Measurements from ENCODE around the gene MAD2L1BP.
A peak's percentile ranks its signal among the peaks of the same experiment; 100 is the strongest.
"Not testable (repeated sequence)": the region's sequence is repeated elsewhere in the genome, so short reads cannot be mapped to it uniquely, and the experiment has no call there.

The MAD2L1BP gene

DNA sequence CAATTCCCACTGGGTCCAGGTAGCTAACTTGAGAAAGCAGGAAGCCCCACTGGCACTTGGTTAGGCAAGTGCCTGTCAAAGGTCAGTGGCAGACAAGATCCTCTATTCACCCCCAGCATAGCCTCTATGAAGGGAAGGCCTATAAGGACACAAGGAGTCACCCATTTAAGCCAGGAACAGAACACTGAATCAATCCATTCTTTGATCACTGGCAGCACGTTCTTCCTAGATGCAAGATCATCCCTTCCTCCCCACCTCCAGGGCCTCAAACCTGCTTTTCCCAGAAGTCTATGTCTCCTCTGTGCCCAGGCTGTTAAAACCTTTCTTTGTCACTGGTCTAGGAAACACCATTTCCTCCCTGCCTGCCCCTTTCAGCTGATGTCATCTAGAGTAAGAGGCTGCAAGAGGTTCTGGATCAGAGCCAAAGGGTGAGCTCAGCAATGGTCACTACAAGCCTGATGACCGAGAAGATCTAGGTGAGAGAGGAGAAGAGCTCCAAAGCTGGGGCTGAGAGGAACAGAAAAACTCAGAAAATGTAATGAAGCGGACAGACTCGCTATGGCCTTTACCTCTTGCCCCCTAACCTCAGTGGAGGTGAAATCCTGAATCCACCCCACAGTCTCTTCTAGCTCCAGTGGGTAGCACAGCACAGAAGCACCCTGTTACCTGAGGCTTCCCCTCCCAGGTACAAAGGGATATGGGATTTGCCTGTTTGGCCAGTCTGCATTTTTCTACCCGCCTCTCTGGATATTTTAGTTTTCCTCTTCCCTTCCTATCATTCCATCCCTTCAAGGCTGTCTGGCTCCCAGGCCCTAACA lies 8.4 kb upstream of the MAD2L1BP start:
- no peak for DNase-seq

DNA sequence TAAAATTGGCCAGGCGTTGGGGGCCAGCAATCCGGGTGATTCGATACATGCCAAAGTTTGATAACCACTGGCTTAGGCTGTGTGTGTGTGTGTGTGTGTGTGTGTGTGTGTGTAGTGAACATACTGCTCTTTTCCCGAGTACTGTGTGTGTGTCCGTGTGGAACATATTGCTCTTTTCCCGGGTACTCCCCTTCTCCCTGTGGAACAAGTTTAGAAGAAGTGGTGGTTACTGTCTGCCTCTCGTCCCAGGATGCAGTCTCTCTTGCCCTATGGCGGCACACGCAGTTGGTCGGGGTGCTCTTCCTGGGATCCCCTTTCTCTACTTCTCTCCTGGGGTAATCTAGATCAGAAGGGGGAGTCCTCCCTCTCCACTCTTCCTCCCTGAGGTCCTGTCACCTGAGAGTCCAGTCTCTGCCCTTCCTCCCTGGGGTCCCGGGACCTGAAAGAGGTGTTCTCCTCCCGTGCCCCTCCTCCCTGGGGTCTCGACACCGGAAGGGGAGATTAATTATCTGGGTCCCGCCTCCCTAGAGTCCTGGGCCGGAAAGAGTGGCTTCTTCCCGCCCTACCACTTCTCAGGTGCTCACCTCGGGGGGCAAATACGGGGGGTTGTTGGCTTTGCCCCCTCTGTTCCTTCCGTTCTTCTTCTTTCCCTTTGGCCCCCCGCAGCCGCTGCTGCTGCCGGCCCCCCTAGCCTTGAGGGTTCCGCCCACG lies 7.1 kb upstream of the MAD2L1BP start:
- DNase-seq: peak in 3 of 4 experiments; percentile 17 to 54 (median 20)

DNA sequence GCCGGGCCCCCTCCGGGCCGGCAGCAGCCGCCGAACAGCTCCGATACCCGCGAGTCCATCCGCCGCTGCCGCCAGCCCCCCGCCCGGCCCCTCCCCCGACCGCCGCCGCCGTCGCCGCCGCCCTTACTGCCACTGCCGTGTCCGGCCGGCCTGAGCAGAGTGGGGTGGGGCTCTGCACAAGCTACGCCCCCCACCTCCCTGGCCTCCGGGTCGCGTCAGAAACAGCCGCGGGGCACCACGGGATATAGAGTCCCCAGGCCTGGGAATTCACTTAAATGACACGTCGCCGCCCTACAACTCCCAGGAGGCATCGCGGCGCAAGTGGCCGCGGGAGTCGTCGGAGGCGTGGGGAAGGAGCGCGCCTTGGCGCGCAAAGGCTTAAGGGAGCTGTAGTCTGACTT lies 6.5 kb upstream of the MAD2L1BP start, which contains the start of gene GTPBP2:
GTPBP2 (minus strand) TSS at position 161 of the 401 bp plus-strand sequence; CDS start at position 59, 102 bp downstream.
- peak; percentile 85 to 93 (median 88) for DNase-seq

DNA sequence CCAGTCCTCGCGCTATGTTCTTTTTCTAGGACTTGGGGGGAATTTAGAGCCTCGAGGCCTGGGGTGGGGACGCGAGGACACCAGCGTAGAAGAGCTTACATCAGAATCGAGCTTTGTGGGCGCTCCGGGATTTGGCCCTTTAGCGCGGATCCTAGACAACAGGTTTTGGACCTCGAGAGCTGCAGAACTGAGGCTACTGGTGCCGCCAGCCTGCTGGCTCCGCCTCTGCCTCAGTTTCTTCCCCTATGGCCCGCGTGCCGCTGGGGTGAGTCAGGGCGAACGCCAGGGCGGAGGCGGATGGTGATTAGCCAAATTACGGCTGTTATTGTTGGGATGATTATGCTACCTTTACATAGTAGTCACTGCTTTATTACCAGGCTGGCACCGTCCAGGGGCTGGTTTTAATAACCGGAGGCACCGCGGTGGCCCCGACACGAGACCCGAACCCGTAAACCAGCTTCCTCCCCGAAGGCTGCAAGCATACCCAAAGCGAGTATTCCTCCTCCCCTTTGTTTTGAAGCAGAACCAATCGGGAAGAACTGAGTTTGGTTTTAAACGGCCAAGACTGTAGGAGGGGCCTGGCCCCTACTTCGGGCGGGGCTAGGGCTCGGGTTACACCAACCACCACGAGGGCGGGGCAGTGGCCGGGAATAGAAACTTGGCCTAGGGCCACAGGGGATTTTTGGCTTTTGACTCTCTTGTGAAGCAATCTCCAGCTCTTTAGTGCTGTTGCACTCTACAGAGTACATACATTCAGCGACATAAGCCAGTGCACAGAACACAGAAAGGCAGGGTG lies 5.9 kb upstream of the MAD2L1BP start:
- peak; percentile 46 to 86 (median 62) for DNase-seq

DNA sequence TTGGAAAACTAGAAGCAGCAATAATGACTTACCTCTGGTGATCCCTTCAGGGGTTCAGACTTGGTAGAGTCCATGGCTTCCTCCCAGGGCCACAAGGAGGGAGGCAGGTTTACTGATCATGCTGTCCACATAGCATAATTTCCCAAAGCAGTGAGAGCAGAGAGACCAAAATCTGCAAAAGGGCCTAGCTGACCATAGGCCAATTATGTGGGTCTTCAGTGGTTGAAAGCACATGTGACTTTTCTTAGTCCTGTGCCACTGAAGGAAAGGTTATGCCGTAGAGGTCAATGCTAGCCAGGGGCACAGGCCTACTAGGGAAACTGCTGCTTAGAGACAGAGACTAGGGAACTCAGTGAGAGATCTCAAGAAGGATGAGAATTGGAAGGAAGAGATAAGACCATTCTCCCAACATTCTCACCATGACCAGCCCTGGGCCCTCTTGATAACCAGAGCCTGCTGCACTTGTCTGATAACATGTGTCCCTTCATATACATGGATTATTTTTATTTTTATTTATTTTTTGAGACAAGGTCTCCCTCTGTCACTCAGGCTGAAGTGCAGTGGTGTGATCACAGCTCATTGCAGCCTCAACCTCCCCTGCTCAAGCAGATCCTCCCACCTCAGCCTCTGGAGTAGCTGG lies 4.5 kb upstream of the MAD2L1BP start:
- DNase-seq: no peak

DNA sequence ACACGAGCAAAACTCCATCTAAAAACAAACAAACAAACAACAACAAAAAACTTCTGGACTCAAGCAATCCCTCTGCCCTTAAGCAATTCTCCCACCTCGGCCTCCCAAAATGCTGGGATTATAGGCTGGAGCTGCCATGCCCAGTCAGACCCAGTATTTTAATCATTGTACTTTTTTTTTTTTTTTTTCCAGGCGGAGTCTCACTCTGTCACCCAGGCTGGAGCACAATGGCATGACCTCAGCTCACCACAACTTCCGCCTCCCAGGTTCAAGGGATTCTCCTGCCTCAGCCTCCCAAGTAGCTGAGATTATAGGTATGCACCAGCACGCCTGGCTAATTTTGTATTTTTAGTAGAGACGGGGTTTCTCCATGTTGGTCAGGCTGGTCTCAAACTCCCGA lies 2.6 kb upstream of the MAD2L1BP start:
- not testable (repeated sequence) for DNase-seq

DNA sequence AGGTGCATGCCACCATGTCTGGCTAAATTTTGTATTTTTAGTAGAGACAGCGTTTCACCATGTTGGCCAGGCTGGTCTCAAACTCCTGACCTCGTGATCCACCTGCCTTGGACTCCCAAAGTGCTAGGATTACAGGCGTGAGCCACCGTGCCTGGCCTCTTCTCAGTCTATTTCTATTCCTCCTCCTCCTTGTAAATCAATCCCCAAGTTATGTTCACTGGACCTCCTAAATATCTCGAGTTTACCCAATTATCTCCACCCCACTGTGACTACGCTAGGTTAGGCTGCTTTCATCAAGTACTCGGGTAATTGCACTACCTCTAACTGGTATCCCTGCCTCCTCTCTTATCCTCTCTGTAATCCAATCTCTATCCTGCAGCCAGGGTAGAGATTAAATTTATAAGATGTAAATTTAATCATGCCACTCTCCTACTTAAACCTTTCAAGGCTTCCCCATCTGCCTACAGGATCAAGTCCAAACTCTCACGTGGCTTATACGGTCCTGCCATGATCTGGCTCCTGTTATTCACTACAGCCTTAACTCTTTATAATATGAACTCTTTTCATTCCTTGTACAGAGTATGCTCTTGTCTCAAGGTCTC lies 837 bp upstream of the MAD2L1BP start:
- no peak for DNase-seq

DNA sequence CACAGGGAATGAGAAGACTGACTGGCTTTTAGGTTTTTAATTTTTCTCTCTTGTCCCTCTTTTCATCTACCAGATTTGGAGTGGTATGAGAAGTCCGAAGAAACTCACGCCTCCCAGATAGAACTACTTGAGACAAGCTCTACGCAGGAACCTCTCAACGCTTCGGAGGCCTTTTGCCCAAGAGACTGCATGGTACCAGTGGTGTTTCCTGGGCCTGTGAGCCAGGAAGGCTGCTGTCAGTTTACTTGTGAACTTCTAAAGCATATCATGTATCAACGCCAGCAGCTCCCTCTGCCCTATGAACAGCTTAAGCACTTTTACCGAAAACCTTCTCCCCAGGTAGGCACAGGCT lies 644 bp downstream of the MAD2L1BP start:
- DNase-seq: no peak

DNA sequence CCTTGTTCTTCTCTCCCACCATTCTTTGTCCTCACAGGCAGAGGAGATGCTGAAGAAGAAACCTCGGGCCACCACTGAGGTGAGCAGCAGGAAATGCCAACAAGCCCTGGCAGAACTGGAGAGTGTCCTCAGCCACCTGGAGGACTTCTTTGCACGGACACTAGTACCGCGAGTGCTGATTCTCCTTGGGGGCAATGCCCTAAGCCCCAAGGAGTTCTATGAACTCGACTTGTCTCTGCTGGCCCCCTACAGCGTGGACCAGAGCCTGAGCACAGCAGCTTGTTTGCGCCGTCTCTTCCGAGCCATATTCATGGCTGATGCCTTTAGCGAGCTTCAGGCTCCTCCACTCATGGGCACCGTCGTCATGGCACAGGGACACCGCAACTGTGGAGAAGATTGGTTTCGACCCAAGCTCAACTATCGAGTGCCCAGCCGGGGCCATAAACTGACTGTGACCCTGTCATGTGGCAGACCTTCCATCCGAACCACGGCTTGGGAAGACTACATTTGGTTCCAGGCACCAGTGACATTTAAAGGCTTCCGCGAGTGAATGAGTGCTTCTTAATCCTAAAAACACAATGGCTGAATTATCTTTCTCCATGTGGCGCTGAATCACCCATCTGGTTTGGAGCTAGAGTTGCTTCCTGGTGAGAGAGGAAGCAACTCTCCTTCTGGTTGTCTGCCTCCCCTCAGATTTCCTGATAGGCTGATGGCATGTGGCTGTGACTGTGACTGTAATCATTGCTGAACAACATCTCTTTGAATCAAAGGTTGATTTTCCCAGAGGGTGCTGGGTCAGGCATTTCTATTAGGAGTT lies 4.6 kb downstream of the MAD2L1BP start:
- no peak for DNase-seq

DNA sequence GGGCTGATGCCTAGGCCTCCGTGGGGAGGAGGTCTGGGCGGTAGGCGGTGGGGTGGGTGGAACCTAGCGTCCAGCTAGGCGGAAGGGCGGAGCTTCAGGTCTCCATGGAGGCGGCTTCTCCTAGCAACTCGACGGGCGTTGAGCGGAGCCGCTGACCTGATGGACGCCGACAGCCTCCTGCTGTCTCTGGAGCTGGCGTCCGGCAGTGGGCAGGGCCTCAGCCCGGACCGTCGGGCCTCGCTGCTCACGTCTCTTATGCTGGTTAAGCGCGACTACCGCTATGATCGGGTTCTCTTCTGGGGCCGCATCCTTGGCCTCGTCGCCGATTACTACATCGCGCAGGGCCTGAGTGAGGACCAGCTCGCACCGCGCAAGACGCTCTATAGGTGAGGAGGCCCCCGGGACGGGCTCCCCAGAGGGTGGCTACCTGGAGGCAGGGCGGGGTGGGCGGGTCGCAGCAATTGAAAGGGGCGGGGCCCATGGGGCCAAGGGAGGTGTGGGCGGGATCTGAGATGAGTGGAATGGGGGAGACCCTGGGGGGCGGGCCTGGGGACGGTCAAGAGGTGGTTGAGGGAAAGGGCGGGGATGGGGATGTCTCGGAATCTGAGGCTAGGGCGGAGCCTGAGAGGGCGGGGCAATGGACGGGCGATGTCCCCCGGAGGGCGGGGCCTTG lies 9.4 kb downstream of the MAD2L1BP start, which contains the start of gene RSPH9:
RSPH9 (plus strand) TSS at position 97 of the 673 bp plus-strand sequence; CDS start at position 160, 63 bp downstream.
- peak in 3 of 4 experiments; percentile 11 to 50 (median 25) for DNase-seq

DNA sequence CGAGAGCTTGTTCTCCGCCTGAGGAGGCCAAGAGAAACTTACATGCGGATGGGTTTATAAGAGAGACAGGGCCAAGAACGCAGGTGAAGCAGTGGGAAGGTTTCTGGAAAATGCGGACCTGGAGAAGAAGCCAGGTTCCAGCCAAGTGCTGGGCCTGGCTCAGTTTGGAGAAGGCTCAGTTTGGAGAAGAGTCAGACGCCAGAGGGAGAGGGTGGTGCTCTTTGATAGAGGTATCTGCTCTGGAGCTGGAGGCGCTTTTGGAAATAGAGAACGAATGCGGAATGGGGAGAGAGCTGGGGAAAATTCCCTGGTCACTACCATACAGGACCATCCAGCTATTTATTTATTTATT lies 9.9 kb downstream of the MAD2L1BP start:
- DNase-seq: no peak

DNA sequence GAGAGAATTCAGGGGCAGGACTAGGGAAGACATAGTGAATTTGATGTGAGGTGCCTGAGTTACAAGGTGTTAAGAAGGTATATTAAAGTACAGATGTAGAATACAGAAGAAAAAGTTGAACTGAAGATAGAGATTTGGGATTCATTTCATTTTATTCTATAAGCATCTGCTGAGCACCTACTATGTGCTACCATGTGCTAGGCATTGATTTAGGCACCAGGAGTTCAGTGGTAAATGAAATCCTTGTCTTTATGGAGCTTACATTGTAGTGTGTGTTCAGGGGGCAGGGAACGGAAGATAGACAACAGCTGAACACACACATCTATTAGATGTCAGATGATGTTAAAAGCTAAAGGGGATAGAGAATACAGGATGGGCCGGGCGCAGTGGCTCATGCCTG lies 12.0 kb downstream of the MAD2L1BP start:
- DNase-seq: no peak

DNA sequence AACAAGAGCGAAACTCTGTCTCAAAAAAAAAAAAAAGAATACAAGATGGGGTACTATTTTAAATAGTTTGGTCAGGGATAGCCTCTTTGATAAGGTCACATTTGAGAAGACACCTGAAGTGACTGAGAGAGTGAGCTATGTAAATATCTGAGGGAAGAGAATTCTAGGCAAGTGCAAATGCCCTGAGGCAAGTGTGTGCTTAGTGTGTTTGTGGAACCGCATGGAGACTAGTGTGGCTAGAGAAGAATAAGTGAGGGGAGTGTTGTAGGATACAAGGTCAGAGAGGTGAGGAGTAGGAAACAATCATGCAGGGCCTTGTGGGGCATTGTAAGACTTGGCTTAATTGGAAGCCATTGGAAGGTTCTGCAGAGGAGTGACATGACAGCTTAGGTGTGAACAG lies 12.6 kb downstream of the MAD2L1BP start:
- DNase-seq: no peak

DNA sequence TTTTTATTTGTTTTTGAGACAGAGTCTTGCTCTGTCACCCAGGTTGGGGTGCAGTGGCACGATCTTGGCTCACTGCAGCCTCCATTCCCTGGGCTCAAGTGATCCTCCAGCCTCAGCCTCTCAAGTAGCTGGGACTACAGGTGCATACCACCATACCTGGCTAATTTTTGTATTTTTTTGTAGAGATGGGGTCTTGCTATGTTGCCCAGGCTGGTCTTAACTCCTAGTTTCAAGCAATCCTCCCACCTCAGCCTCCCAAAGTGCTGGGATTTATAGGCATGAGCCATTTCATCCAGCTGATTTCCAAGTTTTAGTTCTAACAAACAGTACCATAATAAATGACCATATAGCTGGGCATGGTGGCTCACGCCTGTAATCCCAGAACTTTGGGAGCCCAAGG lies 17.2 kb downstream of the MAD2L1BP start:
- not testable (repeated sequence) for DNase-seq

DNA sequence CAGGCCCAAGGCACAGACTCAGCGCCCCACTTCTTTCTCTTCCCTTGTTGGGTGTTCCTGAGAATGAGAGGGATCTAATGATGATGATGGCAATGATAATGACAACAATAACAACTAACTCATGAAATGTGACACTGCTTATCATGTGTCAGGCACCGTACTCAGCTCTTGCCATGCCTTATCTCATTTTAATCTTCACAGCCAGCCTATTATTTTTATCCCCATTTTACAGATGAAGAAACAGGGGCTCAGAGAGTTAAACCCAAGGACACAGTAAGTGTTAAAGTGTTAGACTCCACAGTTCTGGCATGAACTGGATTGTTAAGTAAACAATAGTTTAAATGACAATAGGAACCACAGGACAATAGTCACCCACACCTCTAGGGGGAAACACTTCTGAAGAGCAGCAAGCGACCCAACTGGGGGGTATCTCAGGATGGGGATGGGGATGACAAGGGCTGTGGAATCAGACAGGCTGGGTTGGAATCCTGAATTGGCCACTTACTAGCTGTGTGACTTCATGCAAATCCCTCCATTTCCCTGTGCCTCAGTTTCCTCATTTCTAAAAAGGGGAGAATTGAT lies 21.7 kb downstream of the MAD2L1BP start:
- no peak for DNase-seq

DNA sequence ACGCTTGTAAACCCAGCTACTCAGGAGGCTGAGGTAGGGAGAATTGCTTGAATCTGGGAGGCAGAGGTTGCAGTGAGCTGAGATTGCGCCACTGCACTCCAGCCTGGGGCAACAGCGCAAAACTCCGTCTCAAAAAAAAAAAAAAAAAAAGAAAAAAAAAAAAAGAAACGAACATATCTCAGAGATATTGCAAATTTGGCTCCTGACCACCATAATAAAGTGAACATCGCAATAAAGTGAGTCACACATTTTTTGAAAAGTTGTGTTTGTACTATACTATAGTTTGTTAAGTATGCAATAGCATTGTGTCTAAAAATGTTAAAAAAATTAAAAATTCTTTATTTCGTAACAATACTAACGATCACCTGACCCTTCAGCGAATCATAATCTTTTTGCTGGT lies 22.5 kb downstream of the MAD2L1BP start:
- no peak for DNase-seq

DNA sequence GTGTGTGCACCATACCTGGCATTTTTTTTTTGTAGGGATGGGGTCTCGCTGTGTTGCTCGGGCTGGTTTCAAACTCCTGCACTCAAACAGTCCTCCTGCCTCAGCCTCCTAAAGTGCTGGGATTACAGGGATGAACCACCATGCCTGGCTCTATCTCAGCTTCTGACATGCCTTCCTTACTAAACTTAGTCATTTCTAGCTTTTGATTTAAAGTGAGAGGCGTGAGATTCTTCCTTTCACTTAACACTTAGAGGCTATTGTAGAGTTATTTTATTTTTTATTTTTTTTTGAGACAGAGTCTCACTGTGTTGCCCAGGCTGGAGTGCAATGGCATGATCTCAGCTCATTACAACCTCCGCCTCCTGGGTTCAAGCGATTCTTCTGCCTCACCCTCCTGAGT lies 27.3 kb downstream of the MAD2L1BP start:
- DNase-seq: not testable (repeated sequence)

DNA sequence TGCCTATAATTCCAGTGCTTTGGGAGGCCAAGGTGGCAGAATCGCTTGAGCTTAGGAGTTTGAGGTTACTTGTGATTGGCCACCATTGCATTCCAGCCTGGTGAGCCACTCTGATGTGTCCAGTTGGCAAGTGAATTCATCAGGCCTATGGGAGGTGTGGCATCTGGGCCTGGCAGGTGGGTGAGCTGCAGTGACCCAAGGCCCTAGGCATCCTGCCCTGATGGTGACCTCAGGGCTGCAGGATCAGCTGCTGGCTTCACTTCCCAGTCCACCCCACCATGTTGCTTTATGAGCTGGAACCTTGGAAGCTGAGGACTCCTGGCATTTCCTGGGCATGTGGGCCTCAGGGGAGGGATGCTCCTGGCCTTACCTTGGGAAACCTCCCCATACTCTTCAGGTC lies 29.7 kb downstream of the MAD2L1BP start:
- no peak for DNase-seq

DNA sequence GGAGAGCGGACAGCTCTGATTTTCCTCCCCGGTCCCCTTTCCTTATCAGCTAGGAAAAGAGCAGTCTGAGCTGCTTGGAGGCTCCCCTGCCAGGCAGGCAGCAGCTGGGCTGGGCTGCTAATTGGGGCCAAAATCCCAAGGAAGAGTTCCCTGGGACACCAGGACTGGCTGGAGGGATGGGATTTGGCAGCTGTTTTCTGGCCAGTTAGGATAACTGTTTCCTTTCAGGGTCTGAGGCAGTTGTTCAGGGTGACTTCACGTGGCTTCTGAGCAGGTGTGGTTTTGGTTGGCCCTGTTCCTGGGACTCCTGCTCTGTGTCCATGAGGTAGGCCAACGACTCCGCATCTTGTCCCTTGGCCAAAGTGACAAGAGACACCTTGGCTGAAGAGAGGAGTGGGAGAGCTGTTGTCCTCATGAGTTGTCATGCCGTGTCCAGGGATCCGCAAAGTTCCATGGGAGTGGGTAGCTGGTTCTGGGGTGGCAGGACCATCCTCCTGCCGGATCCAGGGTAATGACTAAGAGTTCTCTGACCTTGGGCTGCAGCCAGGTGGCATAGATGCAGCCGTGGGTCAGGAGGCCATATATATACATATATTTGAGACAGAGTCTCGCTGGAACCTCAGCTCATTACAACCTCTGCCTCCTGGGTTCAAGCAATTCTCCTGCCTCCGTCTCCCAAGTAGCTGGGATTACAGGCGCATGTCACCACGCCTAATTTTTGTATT lies 30.7 kb downstream of the MAD2L1BP start:
- DNase-seq: no peak
